HG03571 (cell line): ENCODE measurements around the gene GFRA1.

ENCODE experiments used
- ATAC-seq: cut with Tn5 transposase; IDR thresholded peaks from one replicate; pipeline ENCODE4 v1.9.1; 2021; ENCODE audit not compliant: unreplicated experiment

GFRA1 gene, protein sequence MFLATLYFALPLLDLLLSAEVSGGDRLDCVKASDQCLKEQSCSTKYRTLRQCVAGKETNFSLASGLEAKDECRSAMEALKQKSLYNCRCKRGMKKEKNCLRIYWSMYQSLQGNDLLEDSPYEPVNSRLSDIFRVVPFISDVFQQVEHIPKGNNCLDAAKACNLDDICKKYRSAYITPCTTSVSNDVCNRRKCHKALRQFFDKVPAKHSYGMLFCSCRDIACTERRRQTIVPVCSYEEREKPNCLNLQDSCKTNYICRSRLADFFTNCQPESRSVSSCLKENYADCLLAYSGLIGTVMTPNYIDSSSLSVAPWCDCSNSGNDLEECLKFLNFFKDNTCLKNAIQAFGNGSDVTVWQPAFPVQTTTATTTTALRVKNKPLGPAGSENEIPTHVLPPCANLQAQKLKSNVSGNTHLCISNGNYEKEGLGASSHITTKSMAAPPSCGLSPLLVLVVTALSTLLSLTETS

DNA sequence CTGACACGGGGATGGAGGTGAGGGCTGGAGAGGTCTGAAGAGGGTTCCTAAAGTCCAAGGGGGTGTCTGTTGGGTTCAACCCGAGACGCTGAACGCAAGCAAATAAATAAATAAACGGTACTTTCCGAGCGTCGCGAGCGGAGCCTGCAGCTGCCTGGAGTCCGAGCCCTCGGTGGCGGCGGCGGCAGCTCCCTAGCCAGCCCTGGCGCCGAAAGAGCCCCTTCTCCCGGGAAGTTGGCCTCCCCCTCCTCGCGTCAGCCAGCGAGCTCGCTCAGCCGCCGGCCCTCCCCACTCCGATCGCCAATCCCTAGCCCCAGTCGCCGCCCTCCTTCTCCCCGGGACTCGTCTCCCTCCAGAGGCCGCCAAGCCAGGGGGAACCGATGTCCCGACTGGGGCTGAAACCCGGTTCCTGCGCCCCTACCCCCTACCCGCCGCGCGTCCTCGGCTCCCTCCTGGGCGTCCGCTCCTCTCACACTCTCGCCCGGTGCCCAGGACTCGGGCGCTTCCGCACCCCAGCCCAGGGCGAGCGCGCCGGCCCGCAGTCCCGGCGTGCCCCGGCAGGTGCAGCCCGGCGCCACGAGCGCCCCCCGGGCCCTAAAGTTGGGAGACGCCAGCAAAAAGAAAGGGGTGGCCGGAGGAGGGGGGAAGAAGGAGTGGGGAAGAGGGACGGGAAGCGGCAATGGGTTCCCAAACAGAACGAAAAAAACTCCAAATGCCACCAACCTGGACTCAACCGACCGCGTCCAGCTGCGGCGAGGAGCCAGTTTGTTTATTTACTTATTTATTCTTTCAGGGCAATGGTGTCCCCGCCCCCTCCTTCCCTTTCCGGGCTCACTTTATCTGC is at the start of gene GFRA1:
TSS of gene GFRA1 (minus strand) at position 767 of the 844 bp plus-strand sequence. CDS start 1,177 bp downstream, outside the sequence.
- ATAC-seq = no peak

DNA sequence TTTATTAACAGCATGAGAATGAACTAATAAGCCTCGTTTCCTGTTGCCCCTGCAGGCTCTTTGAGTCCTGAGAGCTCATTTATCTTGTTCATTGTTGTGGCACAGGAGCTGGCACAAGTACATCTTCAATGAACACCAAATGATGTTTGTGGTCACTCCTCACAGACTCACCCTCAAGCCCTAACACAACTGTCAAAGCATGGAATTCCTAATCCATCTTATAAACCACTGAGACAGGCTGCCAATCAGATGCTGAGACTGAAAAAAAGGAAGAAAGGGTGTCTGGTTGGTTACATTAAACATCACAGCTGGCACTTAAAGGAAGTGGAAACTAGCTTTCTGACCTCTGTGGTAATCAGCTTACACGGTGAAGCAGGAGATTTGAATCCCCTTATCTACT is 43.5 kb upstream of the GFRA1 start:
- ATAC-seq = no peak

DNA sequence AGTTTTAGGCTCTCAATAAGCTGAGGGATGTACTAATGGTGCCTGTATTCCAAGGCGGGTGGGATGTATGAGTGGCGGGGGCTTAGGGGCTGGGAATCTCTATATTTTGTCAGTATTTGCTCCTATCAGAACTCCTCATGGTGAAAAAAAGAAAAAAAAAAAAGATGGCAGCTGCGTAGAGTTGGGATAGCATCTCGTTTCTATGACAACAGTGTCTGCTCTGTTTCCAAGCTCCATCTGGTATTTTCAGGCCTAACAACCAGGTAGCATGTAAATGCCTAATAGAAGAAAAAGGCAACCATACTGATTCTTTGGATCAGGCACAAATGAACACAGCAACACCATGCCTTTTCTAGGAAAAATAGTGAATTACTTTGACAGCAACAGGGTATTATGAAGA is 39.5 kb upstream of the GFRA1 start:
- no peak for ATAC-seq

DNA sequence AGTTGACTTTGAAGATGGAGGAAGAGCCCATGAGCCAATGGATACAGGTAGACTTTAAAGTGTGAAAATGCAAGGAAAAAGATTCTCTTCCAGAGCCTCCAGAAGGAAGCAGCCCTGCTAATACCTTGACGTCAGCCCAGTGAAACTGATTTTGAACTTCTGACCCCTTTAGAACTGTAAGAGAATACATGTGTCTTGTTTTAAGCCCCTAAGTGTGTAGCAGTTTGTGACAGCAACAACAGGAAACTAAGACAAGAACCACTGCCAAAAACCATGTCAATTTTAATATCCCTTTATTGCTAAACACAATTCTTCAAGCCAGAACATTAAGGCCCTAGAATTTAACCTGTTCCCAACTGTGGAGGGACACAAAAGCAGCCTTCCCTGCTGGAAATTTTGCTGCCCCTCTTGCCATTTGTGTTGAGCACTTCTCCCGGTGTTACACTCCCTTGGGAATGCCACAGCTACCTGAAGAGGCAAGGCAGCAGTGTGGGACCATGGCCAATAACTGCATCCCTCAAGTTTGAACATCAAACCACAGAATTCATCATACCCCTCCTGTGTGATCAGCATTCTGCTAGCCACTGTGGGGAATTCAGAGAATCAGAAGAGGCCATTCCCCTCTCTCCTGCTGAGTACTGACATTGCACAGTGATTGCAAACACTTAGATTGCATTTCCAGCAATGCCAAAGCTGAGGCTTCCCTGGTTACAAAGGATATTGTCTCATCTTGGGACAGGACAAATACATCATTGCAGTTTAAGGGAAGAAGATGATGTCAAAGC is 38.9 kb upstream of the GFRA1 start:
- no peak for ATAC-seq

DNA sequence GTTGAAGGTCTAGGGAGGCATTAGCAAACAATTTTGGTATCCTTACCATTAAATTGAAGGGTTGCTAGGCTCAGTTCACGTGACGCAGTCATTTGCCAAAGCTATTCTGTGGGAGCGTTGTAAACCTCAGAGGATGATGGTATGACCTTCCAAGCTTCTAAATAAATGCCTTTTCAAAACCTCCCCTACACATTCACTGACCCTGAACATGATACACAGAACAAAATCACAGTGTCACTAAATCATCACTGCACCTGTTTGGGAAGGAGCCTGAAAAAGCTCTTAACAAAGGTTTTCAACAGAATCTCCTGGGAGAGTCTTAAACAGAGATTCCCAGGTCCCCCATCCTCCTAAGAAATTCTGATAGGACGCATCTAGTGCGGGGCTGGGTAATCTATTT is 38.0 kb upstream of the GFRA1 start:
- no peak for ATAC-seq

DNA sequence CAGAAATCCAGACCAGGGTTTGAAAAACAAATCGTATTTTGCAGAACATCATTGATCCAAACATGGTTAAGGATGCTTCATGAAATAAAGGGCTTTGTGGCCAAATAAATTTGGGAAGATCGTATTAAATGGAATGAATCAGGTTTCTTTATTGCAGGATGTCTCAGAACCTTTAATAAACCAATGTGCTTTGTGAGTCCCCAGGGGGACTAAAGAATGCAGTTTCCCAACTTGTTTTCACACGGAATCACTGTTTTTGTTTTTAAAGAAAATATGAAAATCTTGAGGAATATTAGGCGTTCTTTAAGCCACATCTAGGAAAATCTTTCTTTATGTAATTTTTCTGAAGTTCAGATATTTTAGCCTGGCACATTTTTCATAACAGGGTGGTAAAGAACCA is 34.4 kb upstream of the GFRA1 start:
- ATAC-seq = no peak

DNA sequence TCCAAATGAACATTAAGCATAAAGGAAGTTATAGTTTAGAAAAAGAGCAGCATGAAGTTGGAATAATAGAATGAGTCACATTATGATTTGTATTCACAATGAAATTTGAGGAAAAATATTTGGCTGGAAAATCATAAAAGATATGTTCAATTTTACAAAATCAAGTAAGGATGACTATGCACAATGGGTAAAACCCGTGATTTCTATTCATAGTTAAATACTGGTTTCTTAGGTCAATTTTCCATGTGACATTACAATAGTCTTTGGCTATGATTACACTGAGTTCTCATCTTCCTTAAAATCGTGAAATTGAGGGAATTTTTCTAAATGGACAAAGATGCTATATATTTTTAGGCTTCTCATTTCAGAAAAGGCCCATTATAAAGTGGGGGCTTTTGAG is 33.8 kb upstream of the GFRA1 start:
- ATAC-seq = no peak

DNA sequence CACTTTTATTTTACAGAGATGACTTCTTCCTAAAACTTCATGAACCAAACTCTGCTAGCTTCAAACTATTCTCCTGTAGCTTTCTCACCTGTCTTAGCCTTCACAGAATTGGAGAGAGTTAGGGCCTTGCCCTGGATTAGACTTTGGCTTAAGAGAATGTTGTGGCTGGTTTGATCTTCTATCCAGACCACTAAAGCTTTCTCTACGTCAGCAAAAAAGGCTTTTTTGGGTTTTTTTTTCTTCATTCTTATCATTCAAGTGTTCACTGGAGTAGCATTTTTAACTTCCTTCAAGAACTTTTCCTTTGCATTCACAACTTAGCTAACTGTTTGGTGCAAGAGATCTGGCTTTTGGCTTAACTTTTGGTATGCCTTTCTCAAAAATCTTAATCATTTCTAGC is 31.9 kb upstream of the GFRA1 start:
- ATAC-seq = no peak

DNA sequence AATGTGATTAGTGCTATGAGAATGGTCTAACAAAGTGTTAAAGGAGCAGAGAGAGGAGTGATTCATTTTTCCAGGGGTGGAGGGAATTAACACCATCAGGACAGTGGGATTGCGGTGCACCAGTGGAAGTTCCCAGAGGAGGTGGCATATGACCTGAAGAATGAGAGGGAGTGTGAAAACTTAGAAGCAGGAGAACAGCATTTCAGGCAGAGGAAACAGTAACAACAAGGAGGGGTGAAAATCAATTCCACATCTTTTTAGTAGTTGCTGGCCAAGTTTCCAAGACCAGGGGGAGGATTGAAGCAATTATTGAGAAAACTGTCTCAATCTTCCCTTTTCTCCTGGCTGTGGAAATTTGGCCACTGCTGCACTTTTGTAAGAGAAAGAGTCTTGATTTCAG is 27.5 kb upstream of the GFRA1 start:
- no peak for ATAC-seq

DNA sequence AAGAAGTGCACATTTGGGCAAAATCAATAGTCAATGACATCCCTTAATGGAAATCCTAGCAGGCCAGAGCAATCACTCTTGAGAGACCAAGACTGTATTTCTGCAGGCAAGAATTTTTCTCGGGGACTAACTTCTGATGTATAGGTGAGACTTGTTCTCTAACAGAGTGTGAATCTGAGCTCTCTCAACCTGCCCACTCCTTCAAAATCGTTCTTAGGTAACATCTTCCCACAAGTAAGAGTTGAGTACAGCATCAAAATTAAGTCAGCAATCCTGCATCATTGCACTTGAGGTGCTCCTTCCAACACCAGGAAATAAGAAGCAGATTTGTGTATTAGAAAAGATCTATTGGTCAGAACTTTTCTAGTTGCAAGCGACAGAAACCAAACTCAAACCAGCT is 25.6 kb upstream of the GFRA1 start:
- no peak for ATAC-seq

DNA sequence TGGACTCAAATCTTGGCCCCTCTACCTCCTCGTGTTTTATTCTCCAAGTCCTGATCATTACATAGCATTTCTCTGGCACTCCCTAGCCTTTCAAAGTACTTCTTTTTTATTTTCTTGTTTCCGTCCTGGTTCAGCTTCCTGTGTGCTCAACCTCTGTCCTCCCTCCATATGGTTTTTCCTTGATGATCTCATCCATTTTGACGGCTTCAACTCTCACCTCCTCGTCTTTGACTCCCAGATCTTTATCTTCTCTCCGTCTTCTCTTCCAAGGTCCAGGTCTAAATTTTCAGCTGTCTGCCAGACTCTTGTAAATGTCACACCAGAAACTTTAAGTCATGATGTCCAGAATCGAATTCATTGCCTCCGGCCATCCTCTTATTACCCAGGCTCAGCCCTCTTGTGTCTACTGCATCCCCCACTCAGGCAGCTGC is 23.3 kb upstream of the GFRA1 start:
- ATAC-seq = no peak

DNA sequence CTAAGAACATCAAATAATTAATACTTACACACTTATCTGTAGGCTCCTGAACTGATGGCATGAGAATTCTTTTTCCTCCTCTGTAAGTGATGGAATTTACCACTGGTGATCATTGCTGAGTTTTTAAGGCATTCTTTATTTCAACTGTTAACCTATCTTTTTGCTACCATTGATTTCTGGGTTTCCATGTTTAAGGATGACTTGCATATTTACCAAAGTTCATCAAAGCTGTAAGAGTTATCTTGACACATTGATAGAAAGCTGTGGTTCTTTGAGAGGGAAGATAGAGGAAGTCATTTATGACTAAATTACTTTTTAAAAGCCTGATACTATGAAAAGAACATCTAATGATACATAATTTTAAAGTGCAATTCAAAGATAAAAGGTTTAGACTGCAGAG is 19.5 kb upstream of the GFRA1 start:
- ATAC-seq = no peak

DNA sequence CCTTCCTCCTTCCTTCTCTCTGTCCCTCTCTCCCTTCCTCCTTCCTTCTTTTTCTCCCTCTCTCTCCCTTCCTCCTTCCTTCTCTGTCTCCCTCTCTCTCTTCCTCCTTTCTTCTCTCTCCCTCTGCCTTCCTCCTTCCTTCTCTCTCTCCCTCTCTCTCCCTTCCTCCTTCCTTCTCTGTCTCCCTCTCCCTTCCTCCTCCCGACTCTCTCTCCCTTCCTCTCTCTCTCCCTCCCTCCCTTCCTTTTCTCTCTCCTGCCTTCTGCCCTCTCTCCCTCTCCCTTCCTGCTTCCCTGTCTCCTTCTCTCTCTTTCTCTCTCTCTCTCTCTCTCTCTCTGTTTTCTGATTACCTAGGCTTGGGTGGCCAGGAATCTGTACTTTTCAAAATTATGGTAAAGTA is 16.6 kb upstream of the GFRA1 start:
- no peak for ATAC-seq

DNA sequence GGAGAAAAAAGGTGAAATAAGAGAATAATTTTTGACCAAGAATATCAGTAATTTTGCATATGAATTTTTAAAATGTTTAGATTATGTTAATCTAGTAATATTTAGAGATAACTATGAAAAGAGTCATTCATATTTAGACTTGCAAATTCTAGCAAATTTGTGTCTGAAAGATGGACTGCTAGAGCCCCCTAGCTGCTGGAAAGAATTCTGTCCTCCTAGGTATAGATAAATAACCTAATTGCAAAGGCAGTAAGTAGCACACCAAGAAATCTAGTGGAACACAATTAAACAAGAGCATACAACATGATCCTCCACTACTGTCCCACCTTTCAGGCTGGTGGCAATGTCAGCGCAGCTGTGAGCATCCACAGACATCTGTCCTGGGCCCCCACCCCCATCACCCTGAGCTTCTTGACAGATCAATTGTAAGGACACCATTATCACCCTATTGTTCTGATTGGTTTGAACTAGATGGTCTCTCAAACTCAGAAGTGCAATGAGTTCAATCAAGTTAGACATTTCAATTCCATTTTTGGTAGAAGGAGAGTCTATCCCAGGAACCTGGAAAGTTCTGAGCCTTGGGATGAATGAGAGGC is 15.0 kb upstream of the GFRA1 start:
- no peak for ATAC-seq

DNA sequence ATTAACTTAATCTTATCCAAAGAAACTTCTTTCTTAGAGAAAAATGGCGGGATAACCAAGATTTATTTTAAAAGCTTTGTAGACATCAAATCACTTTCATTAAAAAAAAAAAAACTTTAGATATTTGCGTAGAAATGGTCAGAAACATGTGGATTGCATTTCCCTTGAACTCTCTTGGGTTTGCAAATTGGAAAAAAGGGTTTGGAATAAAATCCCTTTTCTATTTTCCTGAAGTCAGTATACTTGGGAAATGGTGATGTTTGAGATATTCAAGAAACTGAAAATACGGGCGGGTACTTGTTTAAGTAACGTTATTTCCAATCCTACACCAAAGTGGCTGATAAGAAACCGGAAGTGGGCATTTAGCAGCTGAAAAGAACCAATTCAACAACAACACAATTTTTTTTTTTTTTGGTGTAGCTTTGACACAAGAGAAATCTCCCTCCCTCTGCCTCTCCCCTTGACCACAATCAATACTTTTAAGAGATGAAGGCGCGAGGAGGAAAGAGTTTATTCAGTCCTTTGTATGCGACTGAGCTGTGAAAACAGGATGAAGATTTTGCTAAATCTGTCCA is 13.7 kb upstream of the GFRA1 start:
- ATAC-seq = no peak

DNA sequence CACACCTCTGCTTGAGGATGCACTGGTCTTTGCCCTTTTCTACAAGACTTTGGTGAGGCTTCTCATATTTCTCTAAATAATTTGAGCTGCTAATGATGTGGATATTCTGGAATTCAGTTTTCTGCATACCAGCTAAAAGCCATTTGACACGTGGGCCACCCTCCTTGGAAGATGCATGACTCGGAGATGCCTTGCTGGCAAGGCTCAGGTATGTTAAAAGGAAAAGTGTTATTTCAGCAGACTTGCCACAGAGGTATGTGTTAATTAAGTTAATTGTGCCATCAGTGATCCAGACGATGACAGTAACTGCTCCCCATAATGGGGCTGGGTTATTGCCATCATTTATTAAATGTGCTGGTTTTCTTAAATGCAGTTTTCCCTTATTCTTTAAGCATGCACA is 8.8 kb upstream of the GFRA1 start:
- ATAC-seq = no peak

DNA sequence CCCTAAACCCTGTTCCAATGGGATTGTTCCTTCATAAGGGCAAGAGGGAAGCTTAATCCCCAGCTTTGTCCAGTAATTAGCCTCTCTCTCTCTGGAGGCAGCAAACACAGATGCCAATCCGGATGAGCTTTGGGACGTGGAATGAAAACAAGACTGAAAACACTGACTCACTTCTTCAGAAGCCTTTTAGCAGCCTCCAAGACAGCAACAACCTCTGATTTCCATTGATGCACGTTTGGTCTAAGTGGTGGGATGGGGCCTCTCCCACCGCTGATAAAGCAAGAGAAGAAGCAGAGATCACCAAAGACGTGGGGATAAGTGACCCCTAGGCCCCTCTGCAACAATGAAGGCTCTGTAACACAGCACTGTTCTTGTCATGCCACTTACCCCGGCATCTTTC is 5.8 kb upstream of the GFRA1 start:
- no peak for ATAC-seq

DNA sequence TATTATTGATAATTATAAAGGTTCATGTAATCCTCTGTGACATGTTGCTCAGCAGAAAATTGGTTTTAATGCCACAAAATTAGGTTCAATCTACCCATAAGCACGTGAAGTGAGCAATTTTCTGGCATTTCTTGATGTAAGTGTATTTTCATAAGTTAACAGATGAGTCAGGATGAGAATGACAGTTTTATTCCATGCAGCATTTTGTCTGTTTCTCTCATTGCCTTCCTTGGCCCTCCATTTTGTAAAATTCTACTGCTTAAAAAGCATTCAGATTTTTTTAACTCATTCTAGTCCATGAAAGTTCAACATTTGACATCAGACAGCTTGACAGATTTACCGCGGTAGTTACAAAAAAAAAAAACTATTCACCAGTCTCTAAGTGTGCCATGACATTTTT is 4.0 kb upstream of the GFRA1 start:
- no peak for ATAC-seq

DNA sequence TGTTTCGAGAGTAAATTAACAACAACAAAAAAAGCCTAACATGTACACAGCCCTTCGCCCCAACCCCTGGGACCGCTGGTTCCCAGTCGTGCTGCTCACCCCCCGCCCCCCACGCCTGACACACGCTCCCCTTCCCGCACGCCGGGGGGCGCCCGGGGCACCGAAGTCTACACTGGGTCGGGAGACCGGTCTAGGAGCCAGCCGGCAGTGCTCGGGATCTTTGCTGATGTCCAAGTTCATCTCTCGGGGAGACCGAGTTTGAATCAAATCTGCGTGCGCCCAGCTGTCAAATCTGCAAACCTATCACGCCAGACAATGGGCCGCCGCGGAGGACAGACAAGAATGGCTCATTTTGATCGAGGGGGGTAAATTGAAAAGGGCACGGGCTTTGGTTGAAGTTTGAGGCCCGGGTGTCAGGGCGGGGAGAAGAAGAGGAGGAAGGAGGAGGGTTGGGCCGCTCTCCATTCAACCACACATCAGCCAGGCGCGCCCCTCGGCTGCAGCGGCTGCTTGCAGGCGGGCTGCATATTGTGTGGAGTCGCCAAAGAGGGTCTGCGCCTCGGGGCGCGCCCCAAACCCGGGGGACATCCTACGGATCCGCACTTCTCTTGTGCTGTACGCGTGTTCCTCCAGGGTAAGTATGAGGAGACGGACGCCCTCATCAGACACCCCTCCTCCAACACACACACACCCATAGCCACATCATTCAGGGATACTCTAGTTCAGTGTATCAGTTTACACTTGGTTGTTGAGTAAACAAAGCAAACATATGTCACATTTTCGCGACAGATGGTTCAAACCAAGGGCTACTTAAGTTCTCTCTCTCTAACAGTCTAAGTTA is 1.3 kb upstream of the GFRA1 start:
- ATAC-seq = no peak
